ENCODE results near the gene CDH4.

Gene CDH4

DNA sequence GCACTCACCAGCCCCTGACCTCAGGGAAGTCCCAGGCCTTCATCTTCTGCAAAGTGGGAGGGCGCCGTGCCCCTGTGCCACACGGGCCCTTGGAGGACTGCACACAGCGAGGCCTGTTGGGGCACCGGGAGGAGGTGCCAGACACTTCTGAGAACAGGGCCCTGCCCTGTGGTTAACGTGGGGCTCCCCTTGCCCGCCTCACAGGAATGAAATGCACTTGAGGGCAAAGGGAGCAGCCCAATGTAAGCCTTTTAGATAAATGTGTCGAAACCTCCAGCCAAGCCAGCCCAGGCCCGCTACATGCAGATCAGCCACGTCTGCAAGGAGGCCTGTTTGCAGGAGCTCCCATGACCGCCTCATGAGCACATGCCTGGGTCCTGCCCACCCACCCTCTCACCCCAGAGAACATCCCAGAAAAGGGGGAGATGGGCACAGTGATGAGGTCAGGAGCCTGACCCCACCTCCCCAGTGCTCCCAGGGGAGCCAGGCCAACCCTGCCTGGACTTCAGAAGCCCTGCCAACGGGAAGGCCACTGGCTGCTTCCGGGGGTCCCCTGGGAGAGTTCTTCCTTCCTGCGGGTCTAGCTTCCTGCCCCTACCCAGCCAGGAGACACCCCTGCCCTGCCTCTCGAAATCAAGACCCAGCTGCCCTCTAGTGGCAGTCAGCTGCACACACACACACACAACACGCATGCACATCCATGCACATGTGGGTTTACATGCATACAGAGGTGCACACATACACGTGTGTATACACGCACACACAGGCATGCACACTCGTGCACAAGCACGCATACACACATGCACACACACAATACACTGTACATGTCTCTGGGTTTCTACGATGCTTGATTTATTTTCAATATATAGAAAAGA, 634.9 kb downstream of the CDH4 start:
- no peak for TF ChIP-seq POLR2AphosphoS5 (IDR thresholded peaks at IDR 0.05; ENCODE audit: low read depth)
- no peak for TF ChIP-seq SPI1 (IDR thresholded peaks at IDR 0.05; ENCODE audit: borderline replicate concordance, low read depth)
- TF ChIP-seq, protein P1, sequence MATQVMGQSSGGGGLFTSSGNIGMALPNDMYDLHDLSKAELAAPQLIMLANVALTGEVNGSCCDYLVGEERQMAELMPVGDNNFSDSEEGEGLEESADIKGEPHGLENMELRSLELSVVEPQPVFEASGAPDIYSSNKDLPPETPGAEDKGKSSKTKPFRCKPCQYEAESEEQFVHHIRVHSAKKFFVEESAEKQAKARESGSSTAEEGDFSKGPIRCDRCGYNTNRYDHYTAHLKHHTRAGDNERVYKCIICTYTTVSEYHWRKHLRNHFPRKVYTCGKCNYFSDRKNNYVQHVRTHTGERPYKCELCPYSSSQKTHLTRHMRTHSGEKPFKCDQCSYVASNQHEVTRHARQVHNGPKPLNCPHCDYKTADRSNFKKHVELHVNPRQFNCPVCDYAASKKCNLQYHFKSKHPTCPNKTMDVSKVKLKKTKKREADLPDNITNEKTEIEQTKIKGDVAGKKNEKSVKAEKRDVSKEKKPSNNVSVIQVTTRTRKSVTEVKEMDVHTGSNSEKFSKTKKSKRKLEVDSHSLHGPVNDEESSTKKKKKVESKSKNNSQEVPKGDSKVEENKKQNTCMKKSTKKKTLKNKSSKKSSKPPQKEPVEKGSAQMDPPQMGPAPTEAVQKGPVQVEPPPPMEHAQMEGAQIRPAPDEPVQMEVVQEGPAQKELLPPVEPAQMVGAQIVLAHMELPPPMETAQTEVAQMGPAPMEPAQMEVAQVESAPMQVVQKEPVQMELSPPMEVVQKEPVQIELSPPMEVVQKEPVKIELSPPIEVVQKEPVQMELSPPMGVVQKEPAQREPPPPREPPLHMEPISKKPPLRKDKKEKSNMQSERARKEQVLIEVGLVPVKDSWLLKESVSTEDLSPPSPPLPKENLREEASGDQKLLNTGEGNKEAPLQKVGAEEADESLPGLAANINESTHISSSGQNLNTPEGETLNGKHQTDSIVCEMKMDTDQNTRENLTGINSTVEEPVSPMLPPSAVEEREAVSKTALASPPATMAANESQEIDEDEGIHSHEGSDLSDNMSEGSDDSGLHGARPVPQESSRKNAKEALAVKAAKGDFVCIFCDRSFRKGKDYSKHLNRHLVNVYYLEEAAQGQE (IDR thresholded peaks at IDR 0.05; ENCODE audit: insufficient replicate concordance, low read depth) = no peak
- TF ChIP-seq, protein P2, sequence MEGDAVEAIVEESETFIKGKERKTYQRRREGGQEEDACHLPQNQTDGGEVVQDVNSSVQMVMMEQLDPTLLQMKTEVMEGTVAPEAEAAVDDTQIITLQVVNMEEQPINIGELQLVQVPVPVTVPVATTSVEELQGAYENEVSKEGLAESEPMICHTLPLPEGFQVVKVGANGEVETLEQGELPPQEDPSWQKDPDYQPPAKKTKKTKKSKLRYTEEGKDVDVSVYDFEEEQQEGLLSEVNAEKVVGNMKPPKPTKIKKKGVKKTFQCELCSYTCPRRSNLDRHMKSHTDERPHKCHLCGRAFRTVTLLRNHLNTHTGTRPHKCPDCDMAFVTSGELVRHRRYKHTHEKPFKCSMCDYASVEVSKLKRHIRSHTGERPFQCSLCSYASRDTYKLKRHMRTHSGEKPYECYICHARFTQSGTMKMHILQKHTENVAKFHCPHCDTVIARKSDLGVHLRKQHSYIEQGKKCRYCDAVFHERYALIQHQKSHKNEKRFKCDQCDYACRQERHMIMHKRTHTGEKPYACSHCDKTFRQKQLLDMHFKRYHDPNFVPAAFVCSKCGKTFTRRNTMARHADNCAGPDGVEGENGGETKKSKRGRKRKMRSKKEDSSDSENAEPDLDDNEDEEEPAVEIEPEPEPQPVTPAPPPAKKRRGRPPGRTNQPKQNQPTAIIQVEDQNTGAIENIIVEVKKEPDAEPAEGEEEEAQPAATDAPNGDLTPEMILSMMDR (IDR thresholded peaks at IDR 0.05; ENCODE audit: insufficient read depth, low read length) = peak; percentile 89
- TF ChIP-seq GABPA (IDR thresholded peaks at IDR 0.05; ENCODE audit: low read depth) = no peak
- Histone ChIP-seq H3K27ac (replicated peaks) (no peak overlapping the region), H3K27me3 (ENCODE audit: insufficient read depth, poor library complexity, severe bottlenecking) (peaks cover 3% of the 10 kb centered on the region), H3K4me3 (replicated peaks; ENCODE audit: insufficient read depth, low read length) (no peak overlapping the region)
- peak; percentile 22 to 40 for DNase-seq (ENCODE audit: low read depth in 1 of 2, low spot score in 1 of 2)

DNA sequence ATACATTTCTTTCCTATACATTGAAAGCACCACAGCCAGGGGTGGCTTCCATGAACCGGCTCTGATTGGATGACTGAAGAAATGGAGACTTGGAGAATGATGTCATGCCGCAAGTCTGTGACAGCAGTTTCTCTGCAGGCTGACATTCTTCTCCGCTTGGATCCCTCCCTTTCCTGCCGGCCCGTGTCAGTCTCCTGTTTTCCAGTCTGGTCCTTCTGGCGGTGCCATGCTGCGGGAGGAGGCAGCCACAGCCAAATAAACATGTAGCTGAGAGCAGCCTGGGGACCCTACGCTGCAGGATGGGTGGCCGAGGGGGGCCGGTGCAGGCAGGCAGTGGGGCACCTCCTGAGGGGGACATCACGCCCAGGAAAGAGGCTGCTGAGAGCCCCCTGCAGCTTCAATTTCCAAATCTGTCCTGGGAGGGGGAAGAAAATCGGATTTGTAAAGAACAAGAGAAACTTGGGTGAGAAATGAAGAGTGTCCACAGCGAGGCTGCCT, 635.6 kb downstream of the CDH4 start:
- no peak overlapping the region for H3K4me3 ChIP-seq (replicated peaks; ENCODE audit: insufficient read depth, low read length)
- peaks cover 3% of the 10 kb centered on the region for H3K27me3 ChIP-seq (ENCODE audit: insufficient read depth, poor library complexity, severe bottlenecking)
- H3K27ac ChIP-seq (replicated peaks) = no peak overlapping the region
- DNase-seq (ENCODE audit: low read depth in 1 of 2, low spot score in 1 of 2) = no peak
- TF ChIP-seq, protein P2 (IDR thresholded peaks at IDR 0.05; ENCODE audit: insufficient read depth, low read length) = no peak
- no peak for TF ChIP-seq SPI1 (IDR thresholded peaks at IDR 0.05; ENCODE audit: borderline replicate concordance, low read depth)
- no peak for TF ChIP-seq POLR2AphosphoS5 (IDR thresholded peaks at IDR 0.05; ENCODE audit: low read depth)
- TF ChIP-seq, protein P1 (IDR thresholded peaks at IDR 0.05; ENCODE audit: insufficient replicate concordance, low read depth) = no peak
- no peak for TF ChIP-seq GABPA (IDR thresholded peaks at IDR 0.05; ENCODE audit: low read depth)

- no peaks in the 10 kb centered on the region for H3K27me3 ChIP-seq (ENCODE audit: insufficient read depth, poor library complexity, severe bottlenecking)
- no peak for TF ChIP-seq GABPA (IDR thresholded peaks at IDR 0.05; ENCODE audit: low read depth)
- no peak for TF ChIP-seq POLR2AphosphoS5 (IDR thresholded peaks at IDR 0.05; ENCODE audit: low read depth)
- no peak for TF ChIP-seq SPI1 (IDR thresholded peaks at IDR 0.05; ENCODE audit: borderline replicate concordance, low read depth)
- TF ChIP-seq, protein P1 (IDR thresholded peaks at IDR 0.05; ENCODE audit: insufficient replicate concordance, low read depth) = no peak
- TF ChIP-seq, protein P2 (IDR thresholded peaks at IDR 0.05; ENCODE audit: insufficient read depth, low read length) = no peak
These were observed 636.2 kb downstream of the CDH4 start for GRCh38 chr20:61888101-61888865.

More at GRCh38 chr20:61888101-61888865, 636.2 kb downstream of the CDH4 start:
- no peak overlapping the region for H3K27ac ChIP-seq (replicated peaks)
- H3K4me3 ChIP-seq (replicated peaks; ENCODE audit: insufficient read depth, low read length) = no peak overlapping the region
- DNase-seq (ENCODE audit: low read depth in 1 of 2, low spot score in 1 of 2) = no peak
